ENCODE results near the gene TTC13.

- TF ChIP-seq, protein P1, sequence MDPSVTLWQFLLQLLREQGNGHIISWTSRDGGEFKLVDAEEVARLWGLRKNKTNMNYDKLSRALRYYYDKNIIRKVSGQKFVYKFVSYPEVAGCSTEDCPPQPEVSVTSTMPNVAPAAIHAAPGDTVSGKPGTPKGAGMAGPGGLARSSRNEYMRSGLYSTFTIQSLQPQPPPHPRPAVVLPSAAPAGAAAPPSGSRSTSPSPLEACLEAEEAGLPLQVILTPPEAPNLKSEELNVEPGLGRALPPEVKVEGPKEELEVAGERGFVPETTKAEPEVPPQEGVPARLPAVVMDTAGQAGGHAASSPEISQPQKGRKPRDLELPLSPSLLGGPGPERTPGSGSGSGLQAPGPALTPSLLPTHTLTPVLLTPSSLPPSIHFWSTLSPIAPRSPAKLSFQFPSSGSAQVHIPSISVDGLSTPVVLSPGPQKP (IDR thresholded peaks at IDR 0.05; ENCODE audit: borderline replicate concordance, low read depth, low read length), result no peak
- TF ChIP-seq SMC3 (IDR thresholded peaks at IDR 0.05; ENCODE audit: low read depth, low read length) (no peak), POLR2A (IDR thresholded peaks at IDR 0.05; ENCODE audit: low read depth, low read length) (no peak), CTCF (conservative IDR thresholded peaks at IDR 0.05; ENCODE audit: low read depth, low read length) (no peak), RAD21 (IDR thresholded peaks at IDR 0.05; ENCODE audit: low read length) (no peak), RFX5 (IDR thresholded peaks at IDR 0.05; ENCODE audit: low read depth, low read length) (no peak), RCOR1 (IDR thresholded peaks at IDR 0.05; ENCODE audit: insufficient replicate concordance, low read length) (no peak), CEBPB (IDR thresholded peaks at IDR 0.05; ENCODE audit: low read depth, low read length) (no peak), MXI1 (IDR thresholded peaks at IDR 0.05; ENCODE audit: borderline replicate concordance, low read depth, low read length) (no peak), FOS (IDR thresholded peaks at IDR 0.05; ENCODE audit: low read depth, low read length) (no peak), BHLHE40 (IDR thresholded peaks at IDR 0.05; ENCODE audit: low read depth, low read length) (no peak), MAFK (IDR thresholded peaks at IDR 0.05; ENCODE audit: low read depth, low read length) (no peak)
- TF ChIP-seq, protein P2, sequence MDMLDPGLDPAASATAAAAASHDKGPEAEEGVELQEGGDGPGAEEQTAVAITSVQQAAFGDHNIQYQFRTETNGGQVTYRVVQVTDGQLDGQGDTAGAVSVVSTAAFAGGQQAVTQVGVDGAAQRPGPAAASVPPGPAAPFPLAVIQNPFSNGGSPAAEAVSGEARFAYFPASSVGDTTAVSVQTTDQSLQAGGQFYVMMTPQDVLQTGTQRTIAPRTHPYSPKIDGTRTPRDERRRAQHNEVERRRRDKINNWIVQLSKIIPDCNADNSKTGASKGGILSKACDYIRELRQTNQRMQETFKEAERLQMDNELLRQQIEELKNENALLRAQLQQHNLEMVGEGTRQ (IDR thresholded peaks at IDR 0.05; ENCODE audit: low read depth, low read length), result no peak
These were observed 107.7 kb downstream of the TTC13 start for GRCh38 chr1:230870916-230871315.
